ENCODE measurements around the gene ARRDC5.
"Not testable (repeated sequence)": the region's sequence is repeated elsewhere in the genome, so short reads cannot be mapped to it uniquely, and the experiment has no call there.

ARRDC5 gene

DNA sequence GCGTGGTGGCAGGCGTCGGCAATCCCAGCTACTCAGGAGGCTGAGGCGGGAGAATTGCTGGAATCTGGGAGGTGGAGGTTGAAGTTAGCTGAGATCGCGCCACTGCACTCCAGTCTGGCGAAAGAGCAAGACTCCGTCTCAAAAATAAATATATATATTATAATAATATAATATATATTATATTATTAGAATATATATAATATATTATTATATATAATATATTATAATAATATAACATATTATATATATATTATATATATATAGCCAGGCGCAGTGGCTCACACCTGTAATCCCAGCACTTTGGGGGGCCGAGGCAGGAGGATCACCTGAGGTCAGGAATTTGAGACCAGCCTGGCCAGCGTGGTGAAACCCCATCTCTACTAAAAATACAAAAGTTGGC, 9.7 kb downstream of the ARRDC5 start:
- not testable (repeated sequence) for H3K4me1 ChIP-seq (ENCODE audit: control insufficient read depth in 1 of 2, insufficient read depth in 2 of 2, low read length in 2 of 2); H3K9ac ChIP-seq (ENCODE audit: low read depth in 1 of 2, low read length in 2 of 2); H3K9me3 ChIP-seq (ENCODE audit: control insufficient read depth in 1 of 2, low read length in 2 of 2); H3K27me3 ChIP-seq (ENCODE audit: control insufficient read depth in 1 of 2, insufficient read depth in 2 of 2, low read length in 2 of 2); H3K36me3 ChIP-seq (ENCODE audit: control insufficient read depth in 1 of 2, insufficient read depth in 2 of 2, low read length in 2 of 2); H3K27ac ChIP-seq (ENCODE audit: low read depth, low read length); H3K4me3 ChIP-seq (ENCODE audit: low read depth in 1 of 2, low read length in 2 of 2)

DNA sequence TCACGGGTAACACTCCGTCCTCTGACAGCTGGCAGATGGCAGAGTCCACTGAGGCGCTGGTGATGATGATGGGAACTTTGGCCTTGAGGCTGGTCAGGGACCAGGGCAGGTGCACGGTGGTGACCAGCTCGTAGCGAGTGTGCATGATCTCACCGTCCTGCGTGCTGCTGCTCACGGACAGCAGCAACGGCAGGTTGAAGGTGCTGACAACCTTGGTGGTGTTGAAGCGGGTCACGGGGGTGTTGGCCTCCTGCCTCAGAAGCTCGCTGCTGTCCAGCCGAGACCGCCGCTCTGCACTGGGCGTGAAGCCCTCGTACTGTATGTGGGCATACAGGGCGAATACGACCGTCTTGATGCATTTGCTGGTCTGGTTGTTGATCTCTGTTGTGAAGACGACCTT, 11.6 kb downstream of the ARRDC5 start:
- no peaks in the 10 kb centered on the region for H3K4me1 ChIP-seq (ENCODE audit: control insufficient read depth in 1 of 2, insufficient read depth in 2 of 2, low read length in 2 of 2)
- no peak overlapping the region for H3K4me3 ChIP-seq (ENCODE audit: low read depth in 1 of 2, low read length in 2 of 2)
- H3K27me3 ChIP-seq (ENCODE audit: control insufficient read depth in 1 of 2, insufficient read depth in 2 of 2, low read length in 2 of 2): no peaks in the 10 kb centered on the region
- no peak overlapping the region for H3K27ac ChIP-seq (ENCODE audit: low read depth, low read length)
- no peaks in the 10 kb centered on the region for H3K9me3 ChIP-seq (ENCODE audit: control insufficient read depth in 1 of 2, low read length in 2 of 2)
- H3K9ac ChIP-seq (ENCODE audit: low read depth in 1 of 2, low read length in 2 of 2): no peak overlapping the region
- no peaks in the 10 kb centered on the region for H3K36me3 ChIP-seq (ENCODE audit: control insufficient read depth in 1 of 2, insufficient read depth in 2 of 2, low read length in 2 of 2)

DNA sequence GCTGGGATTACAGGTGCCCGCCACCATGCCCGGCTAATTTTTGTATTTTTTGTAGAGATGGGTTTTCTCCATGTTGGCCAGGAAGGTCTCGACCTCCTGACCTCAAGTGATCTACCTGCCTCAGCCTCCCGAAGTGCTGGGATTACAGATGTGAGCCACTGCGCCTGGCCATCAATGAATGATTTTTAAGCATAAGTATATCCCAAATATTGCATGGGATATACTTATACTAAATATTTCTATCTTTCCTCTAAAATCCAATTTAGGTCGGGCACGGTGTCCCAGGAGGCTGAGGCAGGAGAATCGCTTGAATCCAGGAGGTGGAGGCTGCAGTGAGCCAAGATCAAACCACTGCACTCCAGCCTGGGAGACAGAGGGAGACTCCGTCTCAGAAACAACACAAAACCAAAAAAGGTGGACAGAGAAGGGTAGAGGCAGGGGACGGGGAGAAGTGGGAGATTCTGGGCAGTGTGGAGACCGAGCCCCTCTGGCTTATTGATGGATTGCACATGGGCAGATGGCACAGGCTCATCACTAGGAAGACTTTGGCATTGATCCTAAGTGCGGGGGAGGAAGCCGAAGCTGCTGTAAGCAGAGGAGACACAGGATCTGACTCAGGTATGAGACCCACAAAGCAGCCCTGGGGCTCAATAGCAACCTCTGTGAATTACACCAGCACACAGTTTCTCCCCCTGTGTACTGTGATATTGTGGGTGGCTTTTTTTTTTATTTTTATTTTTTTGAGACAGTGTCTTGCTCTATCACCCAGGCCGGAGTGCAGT, 13.5 kb downstream of the ARRDC5 start:
- no peak overlapping the region for H3K9ac ChIP-seq (ENCODE audit: low read depth in 1 of 2, low read length in 2 of 2)
- H3K4me3 ChIP-seq (ENCODE audit: low read depth in 1 of 2, low read length in 2 of 2): no peak overlapping the region
- H3K4me1 ChIP-seq (ENCODE audit: control insufficient read depth in 1 of 2, insufficient read depth in 2 of 2, low read length in 2 of 2): no peaks in the 10 kb centered on the region
- H3K36me3 ChIP-seq (ENCODE audit: control insufficient read depth in 1 of 2, insufficient read depth in 2 of 2, low read length in 2 of 2): no peaks in the 10 kb centered on the region
- H3K27me3 ChIP-seq (ENCODE audit: control insufficient read depth in 1 of 2, insufficient read depth in 2 of 2, low read length in 2 of 2): no peaks in the 10 kb centered on the region
- no peak overlapping the region for H3K27ac ChIP-seq (ENCODE audit: low read depth, low read length)
- no peaks in the 10 kb centered on the region for H3K9me3 ChIP-seq (ENCODE audit: control insufficient read depth in 1 of 2, low read length in 2 of 2)

DNA sequence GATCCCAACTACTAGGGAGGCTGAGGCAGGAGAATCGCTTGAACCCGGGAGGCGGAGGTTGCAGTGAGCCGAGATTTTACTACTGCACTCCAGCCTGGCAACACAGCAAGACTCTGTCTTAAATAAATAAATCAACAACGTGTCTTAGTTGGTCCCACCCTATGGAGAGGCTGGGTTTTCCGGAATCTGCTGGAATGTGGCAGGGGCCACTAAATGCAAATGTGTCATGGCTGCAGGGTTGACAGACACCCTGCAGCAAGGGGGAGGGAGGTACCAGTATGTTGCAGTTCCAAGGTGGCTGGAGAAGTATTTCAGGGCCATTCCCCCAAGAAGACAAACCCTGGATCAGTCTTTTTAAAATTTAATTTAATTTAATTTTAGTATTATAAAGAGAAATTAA, 14.9 kb downstream of the ARRDC5 start:
- H3K27me3 ChIP-seq (ENCODE audit: control insufficient read depth in 1 of 2, insufficient read depth in 2 of 2, low read length in 2 of 2); H3K9me3 ChIP-seq (ENCODE audit: control insufficient read depth in 1 of 2, low read length in 2 of 2); H3K9ac ChIP-seq (ENCODE audit: low read depth in 1 of 2, low read length in 2 of 2); H3K27ac ChIP-seq (ENCODE audit: low read depth, low read length); H3K4me1 ChIP-seq (ENCODE audit: control insufficient read depth in 1 of 2, insufficient read depth in 2 of 2, low read length in 2 of 2); H3K4me3 ChIP-seq (ENCODE audit: low read depth in 1 of 2, low read length in 2 of 2); H3K36me3 ChIP-seq (ENCODE audit: control insufficient read depth in 1 of 2, insufficient read depth in 2 of 2, low read length in 2 of 2): not testable (repeated sequence)

DNA sequence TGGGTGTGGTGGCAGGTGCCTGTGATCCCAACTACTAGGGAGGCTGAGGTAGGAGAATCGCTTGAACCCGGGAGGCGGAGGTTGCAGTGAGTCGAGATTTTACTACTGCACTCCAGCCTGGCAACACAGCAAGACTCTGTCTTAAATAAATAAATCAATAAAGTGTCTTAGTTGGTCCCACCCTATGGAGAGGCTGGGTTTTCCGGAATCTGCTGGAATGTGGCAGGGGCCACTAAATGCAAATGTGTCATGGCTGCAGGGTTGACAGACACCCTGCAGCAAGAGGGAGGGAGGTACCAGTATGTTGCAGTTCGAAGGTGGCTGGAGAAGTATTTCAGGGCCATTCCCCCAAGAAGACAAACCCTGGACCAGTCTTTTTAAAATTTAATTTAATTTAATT, 17.7 kb downstream of the ARRDC5 start:
- not testable (repeated sequence) for H3K27ac ChIP-seq (ENCODE audit: low read depth, low read length); H3K4me3 ChIP-seq (ENCODE audit: low read depth in 1 of 2, low read length in 2 of 2); H3K9ac ChIP-seq (ENCODE audit: low read depth in 1 of 2, low read length in 2 of 2); H3K9me3 ChIP-seq (ENCODE audit: control insufficient read depth in 1 of 2, low read length in 2 of 2); H3K27me3 ChIP-seq (ENCODE audit: control insufficient read depth in 1 of 2, insufficient read depth in 2 of 2, low read length in 2 of 2); H3K4me1 ChIP-seq (ENCODE audit: control insufficient read depth in 1 of 2, insufficient read depth in 2 of 2, low read length in 2 of 2); H3K36me3 ChIP-seq (ENCODE audit: control insufficient read depth in 1 of 2, insufficient read depth in 2 of 2, low read length in 2 of 2)

DNA sequence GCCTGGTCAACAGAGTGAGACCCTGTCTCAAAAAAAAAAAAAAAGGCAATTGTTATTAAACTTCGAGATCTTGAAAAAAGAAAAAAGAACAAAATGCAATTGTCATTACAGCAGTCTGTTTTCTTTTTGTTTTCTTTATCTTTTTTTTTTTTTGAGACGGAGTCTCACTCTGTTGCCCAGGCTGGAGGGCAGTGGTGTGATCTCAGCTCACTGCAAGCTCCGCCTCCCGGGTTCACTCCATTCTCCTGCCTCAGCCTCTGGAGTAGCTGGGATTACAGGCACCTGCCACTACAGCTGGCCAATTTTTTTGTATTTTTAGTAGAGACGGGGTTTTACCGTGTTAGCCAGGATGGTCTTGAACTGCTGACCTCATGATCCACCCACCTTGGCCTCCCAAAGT, 19.8 kb downstream of the ARRDC5 start:
- not testable (repeated sequence) for H3K36me3 ChIP-seq (ENCODE audit: control insufficient read depth in 1 of 2, insufficient read depth in 2 of 2, low read length in 2 of 2); H3K4me1 ChIP-seq (ENCODE audit: control insufficient read depth in 1 of 2, insufficient read depth in 2 of 2, low read length in 2 of 2); H3K9me3 ChIP-seq (ENCODE audit: control insufficient read depth in 1 of 2, low read length in 2 of 2); H3K9ac ChIP-seq (ENCODE audit: low read depth in 1 of 2, low read length in 2 of 2); H3K4me3 ChIP-seq (ENCODE audit: low read depth in 1 of 2, low read length in 2 of 2); H3K27me3 ChIP-seq (ENCODE audit: control insufficient read depth in 1 of 2, insufficient read depth in 2 of 2, low read length in 2 of 2); H3K27ac ChIP-seq (ENCODE audit: low read depth, low read length)

DNA sequence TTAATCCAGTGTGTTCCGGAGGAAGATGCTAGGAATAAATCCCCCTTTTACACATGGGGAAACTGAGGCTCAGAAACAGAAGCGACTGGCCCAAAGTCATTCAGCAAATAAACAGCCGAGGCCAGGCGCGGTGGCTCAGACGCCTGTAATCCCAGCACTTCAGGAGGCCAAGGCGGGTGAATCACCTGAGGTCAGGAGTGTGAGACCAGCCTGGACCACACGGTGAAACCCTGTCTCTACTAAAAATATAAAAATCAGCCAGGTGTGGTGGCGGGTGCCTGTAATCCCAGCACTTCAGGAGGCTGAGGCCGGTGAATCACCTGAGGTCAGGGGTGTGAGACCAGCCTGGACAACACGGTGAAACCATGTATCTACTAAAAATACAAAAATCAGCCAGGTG, 23.7 kb downstream of the ARRDC5 start:
- Histone ChIP-seq H3K27ac (ENCODE audit: low read depth, low read length) (no peak overlapping the region), H3K4me1 (ENCODE audit: control insufficient read depth in 1 of 2, insufficient read depth in 2 of 2, low read length in 2 of 2) (no peaks in the 10 kb centered on the region), H3K9me3 (ENCODE audit: control insufficient read depth in 1 of 2, low read length in 2 of 2) (no peaks in the 10 kb centered on the region), H3K36me3 (ENCODE audit: control insufficient read depth in 1 of 2, insufficient read depth in 2 of 2, low read length in 2 of 2) (no peaks in the 10 kb centered on the region), H3K4me3 (ENCODE audit: low read depth in 1 of 2, low read length in 2 of 2) (no peak overlapping the region), H3K27me3 (ENCODE audit: control insufficient read depth in 1 of 2, insufficient read depth in 2 of 2, low read length in 2 of 2) (no peaks in the 10 kb centered on the region), H3K9ac (ENCODE audit: low read depth in 1 of 2, low read length in 2 of 2) (no peak overlapping the region)

DNA sequence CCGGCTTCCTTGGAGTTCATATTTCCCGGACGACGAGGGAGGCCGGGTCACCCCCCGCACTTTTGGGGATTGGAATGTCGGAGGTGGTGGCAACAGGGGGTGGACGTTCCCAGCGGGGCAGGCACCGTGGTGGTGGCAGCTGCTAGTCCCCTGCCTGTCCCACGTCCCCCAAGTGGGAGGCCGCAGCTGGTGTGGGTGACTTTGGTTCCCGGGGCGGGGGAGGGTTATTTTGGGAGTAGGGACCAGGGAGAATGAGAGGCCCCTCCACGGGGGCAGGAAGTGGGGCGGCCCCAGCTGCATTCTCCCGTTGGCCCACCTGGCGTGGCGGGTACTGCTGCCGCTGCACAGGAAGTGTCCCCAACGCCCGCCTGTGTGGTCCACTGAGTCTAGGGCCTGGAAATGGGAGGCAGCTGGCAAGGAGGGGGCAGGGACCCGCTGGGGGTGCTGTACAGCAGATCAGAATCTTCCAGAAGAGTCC, 24.2 kb downstream of the ARRDC5 start:
- H3K9me3 ChIP-seq (ENCODE audit: control insufficient read depth in 1 of 2, low read length in 2 of 2): no peaks in the 10 kb centered on the region
- H3K4me3 ChIP-seq (ENCODE audit: low read depth in 1 of 2, low read length in 2 of 2): no peak overlapping the region
- H3K36me3 ChIP-seq (ENCODE audit: control insufficient read depth in 1 of 2, insufficient read depth in 2 of 2, low read length in 2 of 2): no peaks in the 10 kb centered on the region
- no peaks in the 10 kb centered on the region for H3K27me3 ChIP-seq (ENCODE audit: control insufficient read depth in 1 of 2, insufficient read depth in 2 of 2, low read length in 2 of 2)
- no peaks in the 10 kb centered on the region for H3K4me1 ChIP-seq (ENCODE audit: control insufficient read depth in 1 of 2, insufficient read depth in 2 of 2, low read length in 2 of 2)
- no peak overlapping the region for H3K27ac ChIP-seq (ENCODE audit: low read depth, low read length)
- H3K9ac ChIP-seq (ENCODE audit: low read depth in 1 of 2, low read length in 2 of 2): no peak overlapping the region

DNA sequence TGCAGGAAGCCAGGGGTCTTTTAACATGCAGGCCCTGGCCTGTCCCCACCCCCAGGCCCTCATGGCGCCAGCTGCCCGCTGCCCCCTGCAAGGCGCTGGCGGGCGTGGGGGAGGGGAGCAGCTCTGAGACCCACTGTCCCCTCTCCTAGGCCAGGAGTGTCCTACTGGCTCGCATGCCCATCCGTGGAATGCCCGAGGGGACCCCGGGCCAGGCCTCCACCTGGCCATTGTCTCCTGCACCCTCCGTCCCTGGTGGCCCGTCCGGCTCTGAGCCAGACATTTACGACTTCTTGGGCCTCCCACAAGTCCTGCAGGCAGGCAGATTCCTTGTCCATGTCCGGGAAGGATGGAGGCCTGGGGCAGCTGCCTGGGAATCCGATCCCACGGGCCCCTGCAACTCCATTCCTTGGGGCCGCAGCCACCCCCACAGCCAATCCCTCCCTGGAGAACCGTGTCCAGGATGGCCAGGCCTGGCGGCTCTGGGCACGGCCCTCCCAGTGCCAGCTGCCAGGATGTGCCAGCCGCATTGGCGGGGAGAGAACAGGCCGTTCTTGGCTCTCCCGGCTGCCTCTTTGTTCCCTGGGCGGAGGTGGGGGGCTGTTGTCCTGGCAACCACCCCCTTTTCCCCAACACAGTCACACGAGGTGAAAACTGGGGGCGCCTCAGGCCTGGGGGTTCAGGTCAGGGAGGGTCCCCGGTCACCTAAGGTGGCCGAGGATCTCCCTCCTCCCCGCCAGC, 24.8 kb downstream of the ARRDC5 start:
- Histone ChIP-seq H3K27ac (ENCODE audit: low read depth, low read length) (no peak overlapping the region), H3K9me3 (ENCODE audit: control insufficient read depth in 1 of 2, low read length in 2 of 2) (no peaks in the 10 kb centered on the region), H3K4me1 (ENCODE audit: control insufficient read depth in 1 of 2, insufficient read depth in 2 of 2, low read length in 2 of 2) (no peaks in the 10 kb centered on the region), H3K36me3 (ENCODE audit: control insufficient read depth in 1 of 2, insufficient read depth in 2 of 2, low read length in 2 of 2) (no peaks in the 10 kb centered on the region), H3K9ac (ENCODE audit: low read depth in 1 of 2, low read length in 2 of 2) (no peak overlapping the region), H3K4me3 (ENCODE audit: low read depth in 1 of 2, low read length in 2 of 2) (no peak overlapping the region), H3K27me3 (ENCODE audit: control insufficient read depth in 1 of 2, insufficient read depth in 2 of 2, low read length in 2 of 2) (no peaks in the 10 kb centered on the region)

DNA sequence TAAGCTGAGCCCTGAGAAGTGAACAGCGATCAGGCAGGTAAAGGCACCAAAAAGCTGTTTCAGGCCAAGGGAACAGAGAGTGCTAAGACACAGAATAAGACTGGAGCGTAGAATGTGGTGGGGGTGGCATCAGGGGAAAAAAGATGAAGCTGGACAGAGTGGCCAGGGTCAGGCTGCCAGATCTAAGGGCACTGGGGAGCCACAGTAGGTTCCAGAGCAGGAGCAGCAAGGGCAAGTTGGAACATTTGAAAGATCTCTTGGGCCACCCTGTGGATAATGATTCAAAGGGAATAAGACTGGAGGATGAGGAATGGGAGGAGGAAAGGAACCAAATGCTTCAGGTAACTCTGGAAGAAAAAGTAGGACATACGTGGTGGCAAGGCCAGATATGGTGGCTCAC, 28.8 kb downstream of the ARRDC5 start:
- no peaks in the 10 kb centered on the region for H3K36me3 ChIP-seq (ENCODE audit: control insufficient read depth in 1 of 2, insufficient read depth in 2 of 2, low read length in 2 of 2)
- H3K27me3 ChIP-seq (ENCODE audit: control insufficient read depth in 1 of 2, insufficient read depth in 2 of 2, low read length in 2 of 2): no peaks in the 10 kb centered on the region
- H3K4me3 ChIP-seq (ENCODE audit: low read depth in 1 of 2, low read length in 2 of 2): no peak overlapping the region
- H3K9me3 ChIP-seq (ENCODE audit: control insufficient read depth in 1 of 2, low read length in 2 of 2): no peaks in the 10 kb centered on the region
- H3K27ac ChIP-seq (ENCODE audit: low read depth, low read length): no peak overlapping the region
- H3K9ac ChIP-seq (ENCODE audit: low read depth in 1 of 2, low read length in 2 of 2): no peak overlapping the region
- no peaks in the 10 kb centered on the region for H3K4me1 ChIP-seq (ENCODE audit: control insufficient read depth in 1 of 2, insufficient read depth in 2 of 2, low read length in 2 of 2)

Measured in duodenal mucosa (tissue), 2 donors.